Panc1 (cell line): ENCODE data around the gene TRIB2. TPM values are rescaled to one million over a fixed set of nuclear protein-coding genes. Genes with fewer than 3 reads are reported as not detected.

Experiments used
- ATAC-seq: fragments of 200-7000 bp; cut with Tn5 transposase; 2 replicates; pipeline ENCODE4 v1.9.1; 2020; ENCODE audit warnings: mild to moderate bottlenecking, moderate library complexity
- BruUV-seq: library from RNA; stranded (reverse); fragments of 400-500 nt; replicated peaks from 2 replicates; lab custom pipeline; 2021; lab: Mats Ljungman, UMichigan
- CTCF ChIA-PET: fragments of 300-600 bp; sonication (Branson Sonifier 250); formaldehyde crosslinking; loops from one replicate; lab custom pipeline; 2022; ENCODE audit warnings: antibody characterized with exemption; lab: Charles Lee
- POLR2A ChIA-PET: fragments of 300-600 bp; sonication (Branson Sonifier 250); formaldehyde crosslinking; loops from one replicate; lab custom pipeline; 2022; ENCODE audit warnings: antibody characterized with exemption; lab: Charles Lee
- DNase-seq: peaks from one replicate; pipeline ENCODE4 v3.0.0-alpha.2; 2010; ENCODE audit warnings: low read depth, low spot score
- H3K27ac ChIP-seq: 2 replicates; pipeline ENCODE4 v1.5.1; 2011; ENCODE audit warnings: mild to moderate bottlenecking, low read length, inconsistent platforms
- H3K27me3 ChIP-seq: fragments of 200-500 bp; sonication (Bioruptor generic); 2 replicates; pipeline ENCODE4 v1.6.0; 2014; ENCODE audit warnings: low read length, inconsistent platforms; ENCODE audit not compliant: control insufficient read depth, insufficient read depth
- H3K36me3 ChIP-seq: fragments of 200-500 bp; sonication (Bioruptor generic); 2 replicates; pipeline ENCODE4 v1.5.1; 2014; ENCODE audit warnings: inconsistent platforms, mild to moderate bottlenecking, low read length, moderate library complexity; ENCODE audit not compliant: control insufficient read depth, insufficient read depth
- H3K4me1 ChIP-seq: 2 replicates; pipeline ENCODE4 v1.5.1; 2011; ENCODE audit warnings: inconsistent platforms, mild to moderate bottlenecking, low read length, moderate library complexity; ENCODE audit not compliant: control insufficient read depth, insufficient read depth
- H3K4me3 ChIP-seq, 2 experiments: 2 replicates each; pipeline ENCODE4 v1.5.1; 2011 to 2012; ENCODE audit warnings: low read depth in 2 of 2, low read length in 2 of 2, mild to moderate bottlenecking in 2 of 2, inconsistent platforms in 1 of 2, moderate library complexity in 1 of 2
- H3K9me3 ChIP-seq: fragments of 200-500 bp; sonication (Bioruptor generic); 2 replicates; pipeline ENCODE4 v1.5.1; 2014; ENCODE audit warnings: low read depth, mild to moderate bottlenecking, inconsistent platforms, low read length, moderate library complexity; ENCODE audit not compliant: control insufficient read depth, insufficient read depth
- CTCF ChIP-seq: fragments of 450-650 bp; IDR thresholded peaks from 2 replicates; pipeline ENCODE4 v1.5.1; 2017; ENCODE audit warnings: mild to moderate bottlenecking
- POLR2AphosphoS5 ChIP-seq: IDR thresholded peaks from 2 replicates; pipeline ENCODE4 v1.6.1; 2012; ENCODE audit warnings: mild to moderate bottlenecking, low read depth, low read length, moderate library complexity
- REST ChIP-seq, 2 experiments: IDR thresholded peaks; 2 replicates each; pipeline ENCODE4 v1.6.1; 2011 to 2012; ENCODE audit warnings: low read depth in 2 of 2, control low read depth in 1 of 2, low read length in 1 of 2, mild to moderate bottlenecking in 1 of 2, moderate library complexity in 1 of 2; ENCODE audit not compliant: insufficient read depth in 1 of 2
- SIN3A ChIP-seq: IDR thresholded peaks from 2 replicates; pipeline ENCODE4 v1.6.1; 2012; ENCODE audit warnings: low read depth, mild to moderate bottlenecking, low read length, moderate library complexity, borderline replicate concordance; ENCODE audit not compliant: insufficient read depth
- TCF7L2 ChIP-seq: IDR thresholded peaks from 2 replicates; pipeline ENCODE4 v1.6.1; 2011; ENCODE audit warnings: mild to moderate bottlenecking, low read depth, low read length, inconsistent platforms
- in situ Hi-C: cut with HindIII; loops from 2 replicates; pipeline ENCODE4 v1.10.0; 2016; ENCODE audit warnings: low sequenced_read_pairs, low pct_unique_long_range_greater_than_20kb
- intact Hi-C: fragments of 100-400 bp; cut with micrococcal nuclease; formaldehyde crosslinking; loops from one replicate; pipeline ENCODE4 v1.10.0; 2022; ENCODE audit not compliant: unreplicated experiment
- total RNA-seq: library from RNA; stranded (reverse); gene quantifications from one replicate; pipeline ENCODE4 v1.2.1, GENCODE V29; 2021; ENCODE audit not compliant: unreplicated experiment

Gene TRIB2
- total RNA-seq, 1 experiment from 2014 or later, result 43.2 TPM

GRCh38 chr2:12732651-12733050, 15.9 kb downstream of the TRIB2 start:
- no TSS peak for BruUV-seq
- in situ Hi-C loops, result no loop called here

GRCh38 chr2:12733846-12734245, 17.1 kb downstream of the TRIB2 start:
- no peaks in the 10 kb centered on the region for H3K36me3 ChIP-seq
- H3K27me3 ChIP-seq, result no peaks in the 10 kb centered on the region
- no peak overlapping the region for H3K4me3 ChIP-seq
- TF ChIP-seq POLR2AphosphoS5, result no peak
- ChIA-PET CTCF (no interaction called here), POLR2A (no interaction called here)
- H3K9me3 ChIP-seq, result no peaks in the 10 kb centered on the region
- ATAC-seq, result no peak
- DNase-seq, result no peak
- in situ Hi-C loops, result no loop called here
- no TSS peak for BruUV-seq
- H3K27ac ChIP-seq, result no peak overlapping the region
- H3K4me1 ChIP-seq, result no peaks in the 10 kb centered on the region
- intact Hi-C loops, result no loop called here

More at GRCh38 chr2:12732651-12733050, 15.9 kb downstream of the TRIB2 start:
- no peak overlapping the region for H3K4me3 ChIP-seq
- no peaks in the 10 kb centered on the region for H3K4me1 ChIP-seq
- POLR2A ChIA-PET, result no interaction called here
- H3K36me3 ChIP-seq, result no peaks in the 10 kb centered on the region
- no peaks in the 10 kb centered on the region for H3K9me3 ChIP-seq
- no peaks in the 10 kb centered on the region for H3K27me3 ChIP-seq
- no peak for TF ChIP-seq TCF7L2
- TF ChIP-seq SIN3A, result no peak
- no peak for TF ChIP-seq CTCF
- no peak for TF ChIP-seq REST (IDR thresholded peaks at IDR 0.05; ENCODE audit: insufficient read depth in 1 of 2, low read depth in 2 of 2, low read length in 1 of 2)
- CTCF ChIA-PET, result no interaction called here
- H3K27ac ChIP-seq, result no peak overlapping the region
- intact Hi-C loops, result no loop called here
- no peak for ATAC-seq
- DNase-seq, result no peak

GRCh38 chr2:12734914-12735654, 18.3 kb downstream of the TRIB2 start:
- POLR2A ChIA-PET, result no interaction called here
- intact Hi-C loops (no loop called here), in situ Hi-C loops (no loop called here)
- H3K27ac ChIP-seq, result no peak overlapping the region
- no TSS peak for BruUV-seq
- CTCF ChIA-PET, result no interaction called here
- no peaks in the 10 kb centered on the region for H3K4me1 ChIP-seq
- H3K36me3 ChIP-seq, result no peaks in the 10 kb centered on the region
- ATAC-seq (no peak), DNase-seq (no peak)
- no peak overlapping the region for H3K4me3 ChIP-seq
- H3K9me3 ChIP-seq, result no peaks in the 10 kb centered on the region
- TF ChIP-seq POLR2AphosphoS5, result no peak
- no peak for TF ChIP-seq SIN3A
- TF ChIP-seq REST (IDR thresholded peaks at IDR 0.05; ENCODE audit: insufficient read depth in 1 of 2, low read depth in 2 of 2, low read length in 1 of 2), result no peak
- TF ChIP-seq CTCF, result no peak
- no peaks in the 10 kb centered on the region for H3K27me3 ChIP-seq
